ENCODE results near the gene POMC.

The POMC gene

DNA sequence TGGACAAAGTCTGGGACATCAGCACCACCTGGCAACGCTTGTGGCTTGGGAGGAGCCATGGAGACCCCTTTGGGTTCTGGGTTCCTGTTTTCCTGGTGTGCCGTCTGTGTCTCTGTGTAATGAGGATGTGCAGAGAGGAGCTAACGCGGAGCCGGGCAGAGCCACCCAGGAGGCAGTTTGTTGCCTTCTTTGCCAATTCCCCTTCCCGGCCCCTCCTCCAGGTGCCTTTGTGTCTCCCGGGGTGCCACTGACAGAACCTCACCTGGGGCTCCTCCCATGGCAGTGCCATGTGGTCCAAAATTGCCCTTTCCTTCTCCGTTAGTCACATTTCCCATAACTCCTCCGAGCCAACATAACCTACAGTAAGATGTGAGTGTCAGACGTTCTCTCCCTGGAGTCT lies 13.0 kb downstream of the POMC start:
- TF ChIP-seq TEAD4 (IDR thresholded peaks at IDR 0.05): no peak
- TF ChIP-seq, protein P1, sequence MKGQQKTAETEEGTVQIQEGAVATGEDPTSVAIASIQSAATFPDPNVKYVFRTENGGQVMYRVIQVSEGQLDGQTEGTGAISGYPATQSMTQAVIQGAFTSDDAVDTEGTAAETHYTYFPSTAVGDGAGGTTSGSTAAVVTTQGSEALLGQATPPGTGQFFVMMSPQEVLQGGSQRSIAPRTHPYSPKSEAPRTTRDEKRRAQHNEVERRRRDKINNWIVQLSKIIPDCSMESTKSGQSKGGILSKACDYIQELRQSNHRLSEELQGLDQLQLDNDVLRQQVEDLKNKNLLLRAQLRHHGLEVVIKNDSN (IDR thresholded peaks at IDR 0.05): no peak
- TF ChIP-seq TCF12 (IDR thresholded peaks at IDR 0.05; ENCODE audit: low read depth): no peak
- no peak for TF ChIP-seq EP300 (IDR thresholded peaks at IDR 0.05; ENCODE audit: borderline replicate concordance)
- no peak for TF ChIP-seq TAF1 (IDR thresholded peaks at IDR 0.05; ENCODE audit: low read depth)
- TF ChIP-seq FOXM1 (IDR thresholded peaks at IDR 0.05; ENCODE audit: borderline replicate concordance, low read depth): no peak
- TF ChIP-seq CEBPB (IDR thresholded peaks at IDR 0.05): no peak
- no peak for TF ChIP-seq EGR1 (IDR thresholded peaks at IDR 0.05)
- no peak for TF ChIP-seq YY1 (IDR thresholded peaks at IDR 0.05; ENCODE audit: low read depth)
- TF ChIP-seq NFIC (IDR thresholded peaks at IDR 0.05): no peak
- no peak for TF ChIP-seq CREB1 (IDR thresholded peaks at IDR 0.05; ENCODE audit: low read depth)

DNA sequence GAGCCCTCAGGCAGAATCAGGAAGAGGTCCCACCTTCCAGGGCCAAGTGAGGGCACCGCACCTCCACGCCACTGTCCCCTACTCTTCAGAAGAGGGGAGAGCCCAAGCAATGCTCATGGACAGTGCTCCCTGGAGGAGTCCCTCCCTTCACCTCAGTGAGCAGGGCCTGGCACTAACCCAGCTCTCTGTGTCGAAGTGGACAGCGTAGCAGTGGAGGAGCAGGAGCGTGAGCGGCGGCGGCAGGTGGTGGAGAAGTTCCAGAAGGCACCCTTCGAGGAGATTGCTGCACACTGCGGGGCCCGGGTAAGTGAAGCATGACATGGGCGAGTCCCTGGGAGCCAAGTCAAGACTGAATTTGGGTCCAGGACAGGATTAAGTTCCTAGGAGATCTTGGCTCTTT lies 16.7 kb downstream of the POMC start:
- TF ChIP-seq EP300 (IDR thresholded peaks at IDR 0.05; ENCODE audit: borderline replicate concordance) (no peak), RAD21 (IDR thresholded peaks at IDR 0.05; ENCODE audit: low read depth) (no peak), ZBTB7A (IDR thresholded peaks at IDR 0.05; ENCODE audit: low read depth) (no peak), TEAD4 (IDR thresholded peaks at IDR 0.05) (no peak), FOXM1 (IDR thresholded peaks at IDR 0.05; ENCODE audit: borderline replicate concordance, low read depth) (no peak), EGR1 (IDR thresholded peaks at IDR 0.05) (no peak), CREB1 (IDR thresholded peaks at IDR 0.05; ENCODE audit: low read depth) (no peak), NFIC (IDR thresholded peaks at IDR 0.05) (no peak), TAF1 (IDR thresholded peaks at IDR 0.05; ENCODE audit: low read depth) (no peak), YY1 (IDR thresholded peaks at IDR 0.05; ENCODE audit: low read depth) (no peak)
- TF ChIP-seq, protein P2, sequence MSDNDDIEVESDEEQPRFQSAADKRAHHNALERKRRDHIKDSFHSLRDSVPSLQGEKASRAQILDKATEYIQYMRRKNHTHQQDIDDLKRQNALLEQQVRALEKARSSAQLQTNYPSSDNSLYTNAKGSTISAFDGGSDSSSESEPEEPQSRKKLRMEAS (IDR thresholded peaks at IDR 0.05): no peak

DNA sequence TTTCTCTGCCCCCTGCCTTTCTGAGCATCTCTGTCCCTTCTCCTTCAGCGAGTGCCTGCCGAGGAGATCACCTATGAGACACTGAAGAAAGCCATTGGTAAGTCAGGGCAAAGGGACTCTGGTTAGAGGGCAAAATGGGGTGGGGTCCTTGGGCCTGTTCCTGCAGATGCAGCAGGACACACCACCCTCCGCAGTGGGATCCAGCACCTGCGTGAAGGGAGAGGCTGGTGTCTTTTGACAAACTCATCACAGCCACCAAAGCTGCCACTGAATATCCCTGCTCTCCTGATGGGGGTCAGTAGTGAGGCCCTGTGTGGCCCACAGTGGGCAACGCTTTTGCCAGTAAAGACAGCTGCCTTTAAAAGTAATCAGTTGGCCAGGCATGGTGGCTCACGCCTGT lies 18.7 kb downstream of the POMC start:
- no peak for TF ChIP-seq TEAD4 (IDR thresholded peaks at IDR 0.05)

DNA sequence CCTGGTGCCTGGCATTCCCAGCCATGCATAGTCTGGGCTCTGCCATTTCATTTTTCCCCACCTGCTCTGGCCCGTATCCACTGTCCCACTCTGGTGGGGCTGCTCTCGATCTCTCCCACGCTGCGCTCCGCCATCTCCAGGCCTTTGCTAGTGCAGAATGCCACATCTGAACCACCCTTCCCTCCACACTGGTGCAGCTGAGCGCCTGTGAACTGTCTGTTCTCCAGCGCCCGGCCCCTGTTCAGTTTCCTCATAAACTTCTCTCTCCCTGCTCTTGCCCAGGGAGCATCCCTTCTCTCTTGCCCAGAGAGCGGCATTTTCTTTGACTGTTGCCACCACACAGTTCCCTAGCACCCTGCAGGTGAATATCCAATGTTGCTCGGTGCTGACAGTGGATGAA lies 21.5 kb downstream of the POMC start:
- TF ChIP-seq, protein P1 (IDR thresholded peaks at IDR 0.05): no peak
- TF ChIP-seq, protein P2 (IDR thresholded peaks at IDR 0.05): no peak
- TF ChIP-seq TEAD4 (IDR thresholded peaks at IDR 0.05): no peak
- TF ChIP-seq NFIC (IDR thresholded peaks at IDR 0.05): no peak
- TF ChIP-seq FOXM1 (IDR thresholded peaks at IDR 0.05; ENCODE audit: borderline replicate concordance, low read depth): no peak
- no peak for TF ChIP-seq YY1 (IDR thresholded peaks at IDR 0.05; ENCODE audit: low read depth)

DNA sequence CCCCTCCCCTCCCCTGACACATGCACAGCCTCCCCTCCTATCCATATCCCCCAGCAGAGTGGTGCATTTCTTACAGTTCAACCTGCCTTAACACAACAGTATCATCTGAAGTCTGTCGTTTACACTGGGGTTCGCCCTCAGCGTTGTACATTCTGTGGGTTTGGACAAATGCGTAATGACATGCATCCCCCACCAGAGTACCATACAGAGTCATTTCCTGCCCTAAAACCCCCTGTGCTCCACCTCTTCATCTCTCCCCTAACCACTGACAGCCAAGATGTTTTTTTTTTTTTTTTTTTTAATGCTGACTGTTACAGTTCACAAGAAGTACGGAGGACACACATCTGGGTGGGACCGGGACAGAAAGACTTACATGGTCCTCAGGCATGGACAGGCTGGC lies 22.6 kb downstream of the POMC start:
- TF ChIP-seq, protein P2 (IDR thresholded peaks at IDR 0.05): no peak
- TF ChIP-seq EP300 (IDR thresholded peaks at IDR 0.05; ENCODE audit: borderline replicate concordance) (no peak), TAF1 (IDR thresholded peaks at IDR 0.05; ENCODE audit: low read depth) (no peak), NFIC (IDR thresholded peaks at IDR 0.05) (no peak), TEAD4 (IDR thresholded peaks at IDR 0.05) (no peak), FOXM1 (IDR thresholded peaks at IDR 0.05; ENCODE audit: borderline replicate concordance, low read depth) (no peak), EGR1 (IDR thresholded peaks at IDR 0.05) (no peak), RAD21 (IDR thresholded peaks at IDR 0.05; ENCODE audit: low read depth) (no peak)
- TF ChIP-seq, protein P1 (IDR thresholded peaks at IDR 0.05): no peak
- TF ChIP-seq, protein P3, sequence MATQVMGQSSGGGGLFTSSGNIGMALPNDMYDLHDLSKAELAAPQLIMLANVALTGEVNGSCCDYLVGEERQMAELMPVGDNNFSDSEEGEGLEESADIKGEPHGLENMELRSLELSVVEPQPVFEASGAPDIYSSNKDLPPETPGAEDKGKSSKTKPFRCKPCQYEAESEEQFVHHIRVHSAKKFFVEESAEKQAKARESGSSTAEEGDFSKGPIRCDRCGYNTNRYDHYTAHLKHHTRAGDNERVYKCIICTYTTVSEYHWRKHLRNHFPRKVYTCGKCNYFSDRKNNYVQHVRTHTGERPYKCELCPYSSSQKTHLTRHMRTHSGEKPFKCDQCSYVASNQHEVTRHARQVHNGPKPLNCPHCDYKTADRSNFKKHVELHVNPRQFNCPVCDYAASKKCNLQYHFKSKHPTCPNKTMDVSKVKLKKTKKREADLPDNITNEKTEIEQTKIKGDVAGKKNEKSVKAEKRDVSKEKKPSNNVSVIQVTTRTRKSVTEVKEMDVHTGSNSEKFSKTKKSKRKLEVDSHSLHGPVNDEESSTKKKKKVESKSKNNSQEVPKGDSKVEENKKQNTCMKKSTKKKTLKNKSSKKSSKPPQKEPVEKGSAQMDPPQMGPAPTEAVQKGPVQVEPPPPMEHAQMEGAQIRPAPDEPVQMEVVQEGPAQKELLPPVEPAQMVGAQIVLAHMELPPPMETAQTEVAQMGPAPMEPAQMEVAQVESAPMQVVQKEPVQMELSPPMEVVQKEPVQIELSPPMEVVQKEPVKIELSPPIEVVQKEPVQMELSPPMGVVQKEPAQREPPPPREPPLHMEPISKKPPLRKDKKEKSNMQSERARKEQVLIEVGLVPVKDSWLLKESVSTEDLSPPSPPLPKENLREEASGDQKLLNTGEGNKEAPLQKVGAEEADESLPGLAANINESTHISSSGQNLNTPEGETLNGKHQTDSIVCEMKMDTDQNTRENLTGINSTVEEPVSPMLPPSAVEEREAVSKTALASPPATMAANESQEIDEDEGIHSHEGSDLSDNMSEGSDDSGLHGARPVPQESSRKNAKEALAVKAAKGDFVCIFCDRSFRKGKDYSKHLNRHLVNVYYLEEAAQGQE (IDR thresholded peaks at IDR 0.05; ENCODE audit: low read depth): no peak

DNA sequence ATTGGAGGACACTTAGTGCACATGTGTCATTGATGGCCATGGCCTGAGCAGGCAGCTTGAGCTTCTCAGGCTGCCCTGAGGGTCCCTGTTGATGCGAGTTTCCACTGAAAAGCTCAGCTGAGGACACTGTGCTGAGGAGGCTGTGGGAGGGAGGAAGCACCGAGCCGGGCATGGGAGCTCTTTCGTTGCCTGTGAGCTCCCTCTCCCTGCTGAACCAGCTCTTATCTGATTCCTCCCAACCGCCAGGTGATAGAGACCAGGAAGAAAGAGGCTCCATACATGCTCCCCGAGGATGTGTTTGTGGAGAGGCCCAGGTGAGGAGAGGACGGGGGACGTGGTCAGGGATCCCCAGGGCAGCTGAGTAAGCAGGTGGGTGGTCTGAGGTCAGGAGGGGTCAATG lies 27.3 kb downstream of the POMC start:
- TF ChIP-seq CEBPB (IDR thresholded peaks at IDR 0.05): no peak

DNA sequence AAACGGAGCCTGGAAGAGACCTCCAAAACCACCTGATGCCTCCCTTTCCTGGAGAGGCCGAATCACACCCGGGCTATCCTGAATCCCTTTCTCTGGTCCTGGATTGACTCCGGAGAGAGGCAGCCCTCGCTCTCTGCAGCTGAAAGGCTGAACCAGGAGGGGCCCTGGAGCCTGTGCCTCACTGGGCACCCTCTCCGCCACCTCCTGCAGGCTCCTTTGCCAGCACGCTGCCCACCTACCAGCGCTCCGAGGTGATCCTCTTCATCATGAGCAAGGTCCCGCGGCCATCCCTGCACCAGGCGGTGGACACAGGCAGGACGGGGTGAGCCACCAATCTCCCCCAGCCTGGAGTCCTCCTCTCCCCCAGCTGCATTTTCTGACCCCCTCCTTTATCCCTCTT lies 35.7 kb downstream of the POMC start:
- TF ChIP-seq CREB1 (IDR thresholded peaks at IDR 0.05; ENCODE audit: low read depth) (no peak), FOXM1 (IDR thresholded peaks at IDR 0.05; ENCODE audit: borderline replicate concordance, low read depth) (no peak), TEAD4 (IDR thresholded peaks at IDR 0.05) (no peak), EGR1 (IDR thresholded peaks at IDR 0.05) (no peak), NFIC (IDR thresholded peaks at IDR 0.05) (no peak), YY1 (IDR thresholded peaks at IDR 0.05; ENCODE audit: low read depth) (no peak), CEBPB (IDR thresholded peaks at IDR 0.05) (no peak), RAD21 (IDR thresholded peaks at IDR 0.05; ENCODE audit: low read depth) (no peak), TAF1 (IDR thresholded peaks at IDR 0.05; ENCODE audit: low read depth) (no peak), TCF12 (IDR thresholded peaks at IDR 0.05; ENCODE audit: low read depth) (no peak), ZBTB7A (IDR thresholded peaks at IDR 0.05; ENCODE audit: low read depth) (no peak), EP300 (IDR thresholded peaks at IDR 0.05; ENCODE audit: borderline replicate concordance) (no peak)
- TF ChIP-seq, protein P3 (IDR thresholded peaks at IDR 0.05; ENCODE audit: low read depth): no peak
- TF ChIP-seq, protein P1 (IDR thresholded peaks at IDR 0.05): no peak
- TF ChIP-seq, protein P2 (IDR thresholded peaks at IDR 0.05): no peak

All from Ishikawa (cell line).